Activated CD4-positive, alpha-beta T cell treated with anti-CD3 and anti-CD28 coated beads for 4 hours (primary cell): ENCODE data around the gene PDLIM4.

Source experiments
- DNase-seq, 2 donors: peaks; one replicate each; pipeline ENCODE4 v3.0.0-alpha.2; 2020

PDLIM4 gene

GRCh38 chr5:132293066-132293991 lies 35.8 kb downstream of the PDLIM4 start:
- peak; percentile 76 to 80 for DNase-seq

- DNase-seq = peak; percentile 72 to 81
Measured at GRCh38 chr5:132293992-132294727, 36.7 kb downstream of the PDLIM4 start, which contains the start of gene SLC22A4. Gene SLC22A4 (plus strand): TSS chr5:132294394. CDS start chr5:132294617, 223 bp downstream.

GRCh38 chr5:132294728-132295504 lies 37.4 kb downstream of the PDLIM4 start:
- DNase-seq = peak; percentile 81

DNA sequence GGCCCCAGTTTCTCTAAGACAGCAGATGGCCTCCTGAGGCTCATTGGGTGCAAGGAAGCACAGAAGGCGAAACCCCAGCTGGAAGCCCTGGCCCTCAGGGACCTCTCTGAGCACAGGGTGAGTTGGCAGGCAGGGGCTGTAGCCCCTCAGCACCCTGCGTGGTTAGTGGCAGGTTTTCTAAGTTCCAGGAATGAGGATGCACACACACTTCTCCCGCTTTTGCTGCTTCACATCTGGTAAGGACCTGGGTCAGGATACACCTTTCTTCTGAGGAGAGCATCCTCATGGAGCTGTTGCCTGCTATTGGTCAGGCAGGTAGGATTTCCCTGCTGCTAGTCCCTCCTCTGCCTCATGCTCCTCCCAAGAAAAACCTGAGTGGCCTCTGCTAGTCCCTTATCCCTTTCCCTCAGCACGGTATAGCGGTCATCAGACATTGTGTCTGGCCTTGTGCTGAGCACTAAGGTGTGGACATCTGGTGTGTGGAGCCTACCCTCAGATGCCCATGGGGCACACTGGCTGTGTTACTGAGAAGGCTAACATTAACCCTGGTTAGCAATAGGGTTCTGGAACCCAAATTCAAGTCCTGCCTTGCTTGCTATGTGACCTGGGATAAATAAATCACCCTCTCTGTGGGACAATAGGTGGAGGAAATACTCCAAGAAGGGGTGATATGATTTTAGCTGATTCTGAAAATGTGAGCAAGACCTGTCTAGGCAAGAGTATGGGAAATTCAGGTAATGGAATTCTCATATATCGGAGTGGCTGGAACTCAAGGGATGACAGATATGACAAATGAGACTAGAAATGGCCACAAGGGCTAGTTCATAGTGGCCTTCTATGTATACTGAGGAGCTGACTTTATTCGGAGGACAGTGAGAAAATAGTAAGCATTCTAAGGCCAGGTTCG lies 38.3 kb downstream of the PDLIM4 start:
- no peak for DNase-seq

DNA sequence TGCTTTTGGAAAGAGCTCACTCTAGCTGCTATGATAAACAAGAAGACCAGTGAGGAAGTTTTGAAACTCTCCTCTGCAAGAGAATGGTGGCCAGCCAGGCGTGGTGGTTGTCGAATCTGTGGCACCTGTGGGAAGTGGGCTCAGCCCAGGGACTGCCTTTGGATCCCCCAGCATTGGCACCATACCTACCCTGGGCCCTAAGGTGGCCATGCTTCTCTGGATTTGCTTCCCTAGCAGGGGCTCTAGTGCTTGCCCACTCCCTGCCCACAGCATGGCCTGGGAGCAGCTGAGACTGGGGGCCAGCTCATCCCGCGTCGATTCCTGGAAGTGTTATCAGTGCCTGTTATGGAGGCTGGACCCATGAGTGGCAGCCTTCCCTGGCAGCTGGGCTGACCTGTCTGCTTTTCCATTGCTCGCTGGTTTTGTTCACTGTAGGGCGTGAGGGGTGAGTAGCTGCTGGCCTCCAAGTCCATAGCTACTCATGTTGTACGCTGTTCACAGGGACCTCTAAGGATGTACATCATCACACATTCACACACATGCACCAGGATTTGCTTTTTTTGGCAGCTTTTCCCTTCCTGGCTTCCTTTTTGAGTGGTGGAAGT lies 39.0 kb downstream of the PDLIM4 start:
- no peak for DNase-seq

GRCh38 chr5:132297211-132297940 lies 39.9 kb downstream of the PDLIM4 start:
- no peak for DNase-seq

DNA sequence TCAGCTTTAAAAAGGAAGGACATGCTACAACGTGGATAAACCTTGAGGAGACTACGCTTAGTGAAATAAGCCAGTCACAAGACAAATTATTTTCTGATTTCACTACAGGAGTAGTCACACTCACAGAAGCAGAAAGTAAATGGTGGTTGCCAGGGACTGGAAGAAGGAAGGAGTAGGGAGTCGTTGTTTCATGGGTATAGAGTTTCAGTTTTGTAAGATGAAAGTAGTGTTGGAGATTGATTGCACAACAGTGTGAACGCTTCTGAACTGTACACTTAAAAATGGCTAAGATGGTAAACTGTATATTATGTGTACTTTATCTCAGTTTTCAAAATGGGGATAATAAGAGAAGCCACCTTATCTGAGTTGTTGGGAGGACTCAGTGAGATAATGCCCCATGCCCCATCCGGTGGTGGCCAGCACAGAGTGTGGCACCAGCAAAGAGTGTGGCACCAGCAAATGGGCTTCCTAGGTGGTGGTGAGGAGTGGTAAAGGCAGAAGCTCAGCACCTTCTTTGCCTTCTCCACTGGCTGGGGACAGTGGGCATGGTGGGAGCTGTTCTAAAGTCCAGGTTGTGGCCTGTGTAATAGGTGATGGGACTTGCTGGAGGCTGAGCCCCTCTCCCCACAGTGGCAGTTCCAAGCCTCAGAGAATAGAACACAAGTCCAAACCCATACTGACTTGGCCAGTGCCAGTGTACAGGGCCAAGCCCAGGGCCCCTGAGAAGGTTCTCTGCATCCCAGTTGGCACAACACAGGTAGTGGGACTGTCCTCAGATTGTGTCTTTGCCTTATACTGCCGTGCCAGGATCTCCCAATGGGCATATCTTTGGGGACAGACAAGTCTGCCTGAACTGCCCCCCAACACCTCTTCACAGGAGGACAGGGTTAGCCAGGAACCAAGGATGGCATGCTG lies 41.1 kb downstream of the PDLIM4 start:
- no peak for DNase-seq

DNA sequence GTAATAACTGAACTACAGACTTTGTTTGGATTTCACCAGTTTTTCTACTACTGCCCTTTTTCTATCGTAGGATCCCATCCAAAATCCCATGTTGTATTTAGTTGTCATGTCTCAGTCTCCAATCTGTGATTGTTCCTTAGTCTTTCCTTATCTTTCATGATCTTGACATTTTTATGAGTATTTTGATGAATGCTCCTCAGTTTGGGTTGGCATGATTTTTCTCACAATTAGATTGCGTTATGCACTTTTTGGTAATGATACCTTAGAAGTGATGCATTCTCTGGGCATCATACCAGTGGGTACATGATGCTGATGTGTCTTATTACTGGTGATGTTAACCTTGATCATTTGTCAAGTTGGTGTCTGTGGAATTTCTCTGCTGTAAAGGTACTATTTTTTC lies 42.4 kb downstream of the PDLIM4 start:
- DNase-seq = no peak

GRCh38 chr5:132300577-132301343 lies 43.3 kb downstream of the PDLIM4 start:
- no peak for DNase-seq

DNA sequence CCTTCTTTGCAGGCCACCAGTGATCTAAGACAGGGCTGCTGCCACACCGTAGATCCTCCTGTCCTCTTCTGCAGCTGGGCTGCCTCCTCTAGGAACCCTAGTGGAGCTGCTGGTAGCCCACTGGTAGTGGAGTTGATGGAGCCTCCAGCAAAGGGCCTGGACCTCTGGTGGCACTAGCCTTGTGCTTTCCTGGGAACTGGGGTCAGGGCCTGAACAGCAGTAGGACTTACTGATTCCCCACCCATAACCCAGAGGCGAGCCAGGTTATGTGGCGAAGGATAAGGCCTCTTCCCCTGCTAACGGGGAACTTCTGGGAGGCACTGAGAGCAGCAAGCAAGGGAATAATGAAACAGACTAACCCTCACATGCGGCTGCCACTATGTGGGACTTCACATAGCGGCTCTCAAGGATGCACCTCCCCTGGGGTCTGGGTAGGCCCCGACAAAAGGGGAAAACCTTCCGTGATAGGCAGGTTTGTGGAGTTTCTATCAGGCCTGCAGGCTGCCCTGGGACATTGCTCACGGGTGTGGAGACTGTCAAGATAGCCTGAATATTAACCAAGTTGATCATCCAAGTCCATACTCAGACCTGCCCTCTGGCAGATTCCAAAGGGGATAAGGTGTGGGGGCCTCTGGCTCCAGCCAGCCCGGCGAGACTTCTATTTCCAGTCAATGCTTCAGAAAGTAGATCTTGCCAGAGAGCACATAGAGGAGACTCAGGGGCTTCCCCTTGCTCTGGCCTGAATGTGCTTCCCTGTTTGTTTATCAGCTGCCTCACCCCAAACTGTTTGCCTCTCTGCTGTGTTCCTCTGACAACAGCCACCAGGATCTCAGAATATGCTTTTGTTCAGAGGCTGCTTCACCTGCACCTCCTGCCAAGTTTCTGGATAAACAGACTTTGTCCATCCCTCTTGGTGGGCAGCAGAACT lies 44.1 kb downstream of the PDLIM4 start:
- no peak for DNase-seq

DNA sequence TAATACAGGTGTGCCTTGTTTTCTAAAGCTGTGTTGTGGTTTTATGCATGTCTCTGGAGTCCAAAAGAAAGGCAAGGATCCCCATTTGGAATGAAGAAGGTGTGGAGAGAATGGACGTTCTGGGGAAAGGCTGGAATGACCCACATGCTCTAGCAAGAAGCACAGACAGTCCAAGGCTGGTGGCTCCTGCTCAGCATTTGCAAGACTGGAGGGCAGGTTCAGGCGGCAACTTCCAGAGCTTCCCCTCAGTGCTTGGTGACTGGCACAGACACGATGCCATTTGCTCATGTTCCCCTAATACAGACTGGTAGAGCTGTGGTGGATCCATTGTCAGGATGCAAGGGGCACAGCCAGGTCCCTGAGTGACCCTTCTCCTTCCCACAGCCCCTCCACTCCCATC lies 44.9 kb downstream of the PDLIM4 start:
- no peak for DNase-seq

DNA sequence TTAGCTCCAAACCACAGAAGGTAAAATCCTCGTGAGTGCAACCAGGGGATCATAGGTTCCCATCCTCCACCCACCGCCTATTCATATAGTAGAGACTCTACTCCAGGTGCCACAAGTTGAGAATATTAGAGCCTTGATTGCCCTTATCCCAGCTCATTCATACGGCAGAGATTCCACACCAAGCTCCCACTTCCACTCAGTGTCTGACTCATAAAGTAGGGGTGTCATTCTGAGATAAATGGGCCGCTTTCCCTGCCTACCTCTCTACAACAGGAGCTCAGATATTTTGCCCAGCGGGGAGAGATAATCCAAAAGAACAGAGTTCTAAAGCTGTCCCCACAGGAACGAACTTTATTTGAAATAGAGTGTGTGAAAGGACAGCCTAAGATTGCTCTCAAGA lies 46.1 kb downstream of the PDLIM4 start:
- DNase-seq = no peak

DNA sequence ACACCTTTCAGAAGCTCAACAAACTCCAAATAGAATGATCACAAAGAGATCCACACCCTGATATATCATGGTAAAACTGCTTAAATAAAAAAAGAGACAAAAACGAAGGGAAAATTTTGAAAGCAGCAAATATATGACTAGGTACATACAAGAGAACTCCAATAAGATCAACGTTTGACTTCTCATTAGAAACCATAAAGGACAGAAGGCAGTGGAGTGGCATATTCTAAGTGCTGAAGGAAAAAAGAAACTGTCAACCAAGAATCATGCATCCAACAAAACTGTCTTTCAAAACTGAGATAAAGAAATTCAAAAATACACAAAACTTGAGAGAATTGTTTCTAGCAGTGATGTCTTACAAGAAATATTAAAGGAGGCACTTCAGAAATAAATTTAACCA lies 47.9 kb downstream of the PDLIM4 start:
- DNase-seq = no peak

DNA sequence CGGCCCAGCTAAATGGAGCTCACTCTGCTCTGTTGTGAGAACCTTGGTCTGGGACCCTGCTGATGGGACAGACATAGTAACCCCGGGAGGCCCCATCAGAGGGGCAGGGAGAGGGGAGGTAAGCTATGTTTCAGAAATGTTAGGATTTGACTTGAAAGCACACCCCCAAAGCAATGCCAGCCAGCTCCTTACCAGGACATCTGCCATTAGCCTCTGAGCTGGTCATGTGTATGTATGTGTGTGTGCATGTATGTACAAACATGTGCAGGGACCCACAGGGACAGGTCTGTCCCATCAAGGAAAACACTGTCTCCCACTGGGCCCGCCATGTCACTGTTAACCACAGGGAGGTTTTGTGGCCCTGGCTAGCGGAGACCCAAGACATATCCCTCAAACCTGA lies 51.2 kb downstream of the PDLIM4 start:
- no peak for DNase-seq

DNA sequence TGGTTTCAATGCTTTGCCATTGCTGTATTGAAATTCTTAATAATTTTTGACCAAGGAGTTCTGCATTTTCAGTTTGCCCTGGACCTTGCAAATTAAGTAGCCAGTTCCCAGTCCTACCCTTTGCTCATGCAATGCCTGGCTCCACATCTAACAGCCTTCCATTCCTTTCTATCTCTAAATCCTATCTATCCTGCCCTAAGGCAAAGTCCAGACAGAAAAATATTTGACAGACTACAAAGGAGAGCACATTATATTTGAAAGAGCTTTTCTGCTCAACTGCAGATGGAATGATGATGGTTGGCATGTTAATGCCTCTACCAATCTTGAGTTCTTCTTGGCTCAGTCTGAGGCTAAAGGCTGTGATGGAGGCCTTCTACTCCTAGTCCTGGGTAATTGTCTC lies 52.2 kb downstream of the PDLIM4 start:
- no peak for DNase-seq

GRCh38 chr5:132310141-132310834 lies 52.8 kb downstream of the PDLIM4 start:
- DNase-seq = no peak

GRCh38 chr5:132313366-132313765 lies 55.9 kb downstream of the PDLIM4 start:
- no peak for DNase-seq
